Stimulated activated CD4-positive, alpha-beta T cell treated with anti-CD3 and anti-CD28 coated beads, Interleukin-2, amount 100 ng/mL, for 24 hours (primary cell): Measurements from ENCODE around the gene ZNF555.

Source experiments
- DNase-seq, 2 donors: peaks; one replicate each; pipeline ENCODE4 v3.0.0-alpha.2; 2020

Gene ZNF555

GRCh38 chr19:2827022-2827421 lies 14.3 kb upstream of the ZNF555 start:
- no peak for DNase-seq

- DNase-seq: no peak
Measured at GRCh38 chr19:2827840-2828489, 13.3 kb upstream of the ZNF555 start.

DNA sequence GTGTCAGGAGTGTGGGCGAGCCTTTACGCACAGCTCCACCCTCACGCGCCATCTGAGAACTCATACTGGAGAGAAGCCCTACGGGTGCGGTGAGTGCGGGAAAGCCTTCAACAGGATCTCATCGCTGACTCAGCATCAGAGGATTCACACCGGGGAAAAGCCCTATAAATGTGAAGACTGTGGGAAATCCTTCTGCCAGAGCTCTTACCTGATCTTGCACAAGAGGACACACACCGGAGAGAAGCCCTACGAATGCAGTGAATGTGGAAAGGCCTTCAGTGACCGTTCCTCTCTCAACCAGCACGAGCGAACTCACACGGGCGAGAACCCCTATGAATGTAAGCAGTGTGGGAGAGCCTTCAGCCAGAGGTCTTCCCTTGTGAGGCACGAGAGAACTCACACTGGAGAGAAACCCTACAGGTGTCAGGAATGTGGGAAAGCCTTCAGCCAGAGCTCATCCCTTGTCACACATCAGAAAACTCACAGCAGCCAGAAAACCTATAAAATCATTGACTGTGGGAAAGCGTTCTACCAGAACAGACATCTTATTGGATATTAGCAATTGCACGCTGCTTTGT lies 6.9 kb upstream of the ZNF555 start:
- no peak for DNase-seq

- no peak for DNase-seq
Measured at GRCh38 chr19:2837430-2837829, 3.8 kb upstream of the ZNF555 start.

DNA sequence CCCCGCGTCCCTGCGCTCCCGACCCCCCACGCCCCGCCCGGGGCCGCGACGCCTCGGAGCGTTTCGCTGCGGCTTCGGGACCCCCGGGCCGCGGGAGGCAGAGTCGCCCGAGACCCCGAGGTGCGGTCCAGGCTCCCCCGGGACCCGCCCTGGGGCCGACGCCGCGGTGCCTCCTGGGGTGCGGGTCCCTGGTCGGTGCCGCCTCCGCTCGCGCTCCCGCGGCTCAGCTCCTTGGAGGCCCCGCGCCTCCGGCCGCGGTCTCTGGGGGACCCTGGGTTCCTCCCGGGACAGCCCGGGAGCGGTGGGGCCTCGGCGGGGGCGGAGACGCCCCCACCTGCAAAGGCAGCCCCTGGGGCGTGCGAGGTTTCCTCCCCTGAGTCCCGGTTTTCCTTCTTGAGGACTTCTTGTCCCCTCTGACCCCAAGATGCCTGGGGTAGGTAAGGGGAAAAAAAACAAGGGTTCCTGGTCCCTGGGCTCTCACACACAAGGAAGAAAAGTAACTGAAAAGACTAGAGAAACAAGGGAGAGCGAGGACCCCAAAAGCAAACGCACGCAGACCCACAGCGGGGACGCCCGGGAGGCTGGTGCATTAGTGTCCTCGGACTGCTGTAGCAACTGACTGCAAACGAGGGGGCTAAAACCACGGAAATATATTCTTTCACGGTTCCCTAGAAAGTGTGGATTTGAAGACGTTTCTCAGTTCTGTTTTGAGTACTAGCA lies 740 bp downstream of the ZNF555 start:
- no peak for DNase-seq

- no peak for DNase-seq
Measured at GRCh38 chr19:2845107-2845506, 3.8 kb downstream of the ZNF555 start.

DNA sequence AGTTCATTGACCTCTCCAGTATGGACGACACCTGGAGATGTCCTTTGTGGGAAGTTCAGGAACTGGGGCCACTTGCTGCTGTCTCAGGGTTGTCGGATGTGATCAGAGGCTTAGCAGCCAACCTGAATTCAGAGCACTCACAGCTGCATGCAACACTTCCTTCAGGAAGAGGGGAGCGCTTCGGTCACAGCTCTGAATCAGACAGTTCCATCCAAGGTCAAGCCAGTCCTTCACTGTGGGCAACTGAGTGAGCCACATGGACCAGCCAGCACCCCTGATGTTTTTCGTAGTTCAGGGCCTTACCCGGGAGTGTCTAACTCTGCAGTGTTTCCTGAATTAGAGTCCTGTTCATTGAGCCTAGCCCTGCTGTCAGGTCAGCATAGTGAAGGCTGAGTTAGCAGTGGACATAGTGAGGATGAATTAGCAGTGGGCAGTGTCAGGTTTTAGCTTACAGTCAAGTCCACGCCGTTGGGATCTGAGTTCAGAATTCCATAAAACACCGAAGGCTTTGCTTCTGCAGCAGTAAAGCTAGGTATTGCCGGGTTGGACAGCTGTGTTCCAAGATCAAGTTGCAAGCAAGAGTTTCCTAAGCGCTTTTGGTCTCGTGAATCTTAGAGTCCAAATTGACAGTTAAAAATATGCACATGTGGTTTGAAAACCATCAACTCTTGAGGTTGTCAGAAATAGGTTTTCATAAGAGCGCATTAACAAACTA lies 5.1 kb downstream of the ZNF555 start:
- DNase-seq: no peak

DNA sequence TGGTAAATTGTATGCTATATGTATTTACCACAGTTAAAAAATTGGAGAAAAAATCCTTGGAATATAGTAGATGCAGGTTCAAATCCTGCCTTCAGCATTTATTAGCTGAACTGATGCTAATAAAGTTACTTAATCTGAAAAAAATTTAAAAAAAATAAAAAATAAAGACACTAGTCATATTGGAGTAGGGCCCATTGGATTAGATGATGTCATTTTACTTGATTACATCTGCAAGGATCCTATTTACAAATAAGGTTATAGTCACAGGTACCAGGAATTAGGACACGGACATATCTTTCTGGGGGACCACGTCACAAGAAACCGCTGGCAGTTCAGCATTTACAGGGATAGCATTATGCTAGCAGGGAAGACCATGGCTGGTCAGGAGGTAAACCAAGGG lies 6.2 kb downstream of the ZNF555 start:
- no peak for DNase-seq

GRCh38 chr19:2848616-2849015 lies 7.3 kb downstream of the ZNF555 start:
- DNase-seq: no peak

GRCh38 chr19:2850256-2850925 lies 9.1 kb downstream of the ZNF555 start:
- no peak for DNase-seq

DNA sequence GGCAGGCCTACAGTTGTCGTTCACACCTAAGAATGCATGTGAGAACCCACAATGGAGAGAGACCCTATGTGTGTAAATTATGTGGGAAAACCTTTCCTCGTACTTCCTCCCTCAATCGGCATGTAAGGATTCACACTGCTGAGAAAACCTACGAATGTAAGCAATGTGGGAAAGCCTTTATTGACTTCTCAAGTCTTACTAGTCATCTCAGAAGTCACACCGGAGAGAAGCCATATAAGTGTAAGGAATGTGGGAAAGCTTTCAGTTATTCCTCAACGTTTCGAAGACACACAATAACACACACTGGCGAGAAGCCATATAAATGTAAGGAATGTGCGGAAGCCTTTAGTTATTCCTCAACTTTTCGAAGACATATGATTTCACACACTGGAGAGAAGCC lies 11.3 kb downstream of the ZNF555 start:
- no peak for DNase-seq

GRCh38 chr19:2853015-2853606 lies 11.8 kb downstream of the ZNF555 start:
- no peak for DNase-seq

DNA sequence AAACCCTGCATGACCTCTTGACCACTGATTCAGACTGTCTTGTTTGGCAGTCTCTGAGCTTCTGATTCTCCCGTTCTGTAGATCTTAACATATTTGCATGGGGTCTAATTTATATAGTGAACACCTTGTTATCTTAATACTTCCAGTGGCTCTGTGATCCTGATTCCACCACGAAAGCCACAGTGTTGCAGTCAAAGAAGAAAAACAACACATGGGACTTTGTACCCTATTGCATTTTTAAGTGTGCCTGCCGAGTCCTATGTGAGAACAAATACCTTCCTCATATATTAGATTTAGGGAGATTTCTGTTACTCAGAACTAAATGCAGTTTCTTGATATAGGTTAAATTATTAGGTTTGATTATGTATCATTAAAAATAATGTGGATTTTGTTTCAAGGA lies 13.6 kb downstream of the ZNF555 start:
- no peak for DNase-seq

GRCh38 chr19:2856457-2857050 lies 15.3 kb downstream of the ZNF555 start:
- no peak for DNase-seq

DNA sequence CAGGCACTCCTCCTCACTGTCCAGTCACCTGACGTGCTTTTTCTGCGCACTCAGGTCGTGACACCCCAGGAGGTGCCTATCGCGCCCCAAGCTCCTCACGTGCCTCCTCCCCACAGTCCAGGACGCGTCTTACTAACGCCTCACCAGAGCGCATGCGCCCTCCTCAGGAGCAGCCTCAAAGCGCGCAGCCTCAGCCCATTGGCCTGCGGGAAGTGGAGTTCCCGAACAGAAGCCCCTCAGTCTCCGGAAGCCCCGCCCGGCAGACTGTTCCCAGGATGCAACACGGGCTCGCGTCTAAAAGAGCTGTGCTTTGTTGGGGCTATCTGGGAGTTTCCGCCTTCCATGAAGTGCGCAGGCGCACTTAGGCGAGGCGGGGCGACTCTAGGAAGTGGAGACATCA lies 17.6 kb downstream of the ZNF555 start:
- no peak for DNase-seq

DNA sequence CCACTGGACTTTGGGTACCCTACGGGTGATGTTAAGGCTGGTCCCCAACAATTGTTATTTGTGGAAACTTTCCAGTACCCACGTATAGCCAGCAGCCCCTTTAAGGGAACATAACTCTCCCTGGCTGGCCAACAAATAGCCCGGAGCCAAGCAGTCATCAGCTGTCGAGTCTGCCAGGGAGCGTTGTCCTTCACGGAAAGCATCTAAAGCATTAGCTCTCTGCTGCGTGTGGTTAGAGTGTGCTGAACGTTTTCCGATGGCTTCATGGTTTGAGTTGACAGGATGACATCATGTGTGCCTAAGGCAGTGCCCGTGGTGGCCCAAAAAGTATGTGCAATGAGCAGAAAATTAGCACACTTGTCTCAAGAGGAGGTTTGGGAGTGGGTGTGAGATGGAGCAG lies 22.5 kb downstream of the ZNF555 start:
- DNase-seq: no peak

DNA sequence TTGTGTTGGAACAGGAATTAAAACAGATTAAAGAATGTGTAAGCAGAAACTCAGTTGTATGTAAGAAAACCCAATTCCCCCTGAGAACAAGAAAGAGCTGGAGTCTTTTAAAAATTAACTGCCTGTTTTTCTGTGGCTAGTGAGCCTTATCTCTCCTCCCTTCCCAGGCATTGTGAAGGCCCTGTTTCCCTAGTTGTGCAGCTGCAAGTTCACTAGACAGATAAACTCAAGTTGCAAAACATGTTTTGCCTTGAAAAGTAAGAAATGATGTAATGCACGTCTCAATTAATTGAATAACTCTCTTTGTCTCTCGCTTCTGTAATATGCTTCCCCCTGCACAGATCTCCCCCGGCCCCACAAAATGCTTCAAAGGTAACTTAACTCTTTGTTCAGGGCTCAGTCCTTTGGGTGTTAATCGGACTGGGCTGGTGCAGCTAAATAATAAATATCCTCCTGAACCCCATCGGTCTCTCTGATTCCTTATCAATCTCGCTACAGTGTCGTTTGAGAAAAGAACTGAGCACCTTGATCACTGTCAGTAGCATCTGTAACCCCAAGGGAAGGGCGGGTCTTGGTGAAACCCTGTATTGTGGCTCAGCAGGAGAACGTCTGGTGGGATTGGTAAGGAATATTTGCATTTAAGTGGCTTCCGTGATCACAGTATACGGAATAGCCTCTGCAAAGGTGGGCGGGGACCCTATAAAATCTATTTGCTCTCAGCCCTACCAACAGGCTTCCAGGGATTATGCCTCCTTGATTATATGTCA lies 24.2 kb downstream of the ZNF555 start:
- DNase-seq: no peak

GRCh38 chr19:2866495-2867024 lies 25.3 kb downstream of the ZNF555 start:
- no peak for DNase-seq

GRCh38 chr19:2867025-2867991 lies 26.0 kb downstream of the ZNF555 start, which contains the start of gene ZNF556:
ZNF556 (plus strand) TSS chr19:2867335; CDS start chr19:2867422, 87 bp downstream.
- no peak for DNase-seq

GRCh38 chr19:2869618-2870017 lies 28.3 kb downstream of the ZNF555 start:
- no peak for DNase-seq
